GM21390 (cell line): ENCODE data around the gene NCOA4.
"Not testable (repeated sequence)": the region's sequence is repeated elsewhere in the genome, so short reads cannot be mapped to it uniquely, and the experiment has no call there.

Experiments
- ATAC-seq: cut with Tn5 transposase; IDR thresholded peaks from one replicate; pipeline ENCODE4 v1.9.1; 2021; ENCODE audit not compliant: unreplicated experiment

The NCOA4 gene

DNA sequence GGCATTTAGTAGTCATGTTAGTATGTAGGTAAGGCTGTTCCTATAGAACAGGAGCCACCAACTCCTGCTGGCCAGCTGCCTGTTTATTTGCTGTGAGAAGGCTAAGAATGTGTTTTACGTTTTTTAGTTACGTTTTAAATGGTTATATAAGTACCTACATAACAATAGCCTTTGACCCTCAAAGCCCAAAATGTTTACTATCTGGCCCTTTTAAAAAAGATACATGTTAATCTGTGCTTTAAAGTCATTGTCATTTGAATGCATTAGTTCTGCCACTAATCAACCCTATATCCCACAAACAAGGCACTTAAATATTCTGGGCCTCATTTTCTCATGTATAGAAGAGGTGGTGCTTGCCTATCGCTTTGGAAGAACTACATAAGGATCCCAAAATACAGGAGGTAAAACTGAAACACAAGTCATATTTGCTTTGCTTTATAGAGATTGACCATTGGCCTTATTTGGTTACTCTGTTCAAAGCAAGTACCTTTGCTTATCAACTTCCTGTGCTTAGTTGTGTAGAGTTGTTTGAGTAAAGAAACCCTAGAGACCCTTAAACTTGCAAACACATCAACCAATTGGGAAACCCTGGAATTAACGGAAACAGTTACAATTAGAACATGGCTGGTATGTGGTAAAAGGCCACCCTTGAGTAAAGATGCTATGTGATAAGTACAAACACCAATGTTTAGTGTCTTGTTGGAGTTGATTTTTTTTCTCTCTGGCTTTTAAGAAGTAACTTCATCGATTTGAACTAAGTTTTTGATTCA lies 32.2 kb downstream of the NCOA4 start:
- no peak for ATAC-seq

DNA sequence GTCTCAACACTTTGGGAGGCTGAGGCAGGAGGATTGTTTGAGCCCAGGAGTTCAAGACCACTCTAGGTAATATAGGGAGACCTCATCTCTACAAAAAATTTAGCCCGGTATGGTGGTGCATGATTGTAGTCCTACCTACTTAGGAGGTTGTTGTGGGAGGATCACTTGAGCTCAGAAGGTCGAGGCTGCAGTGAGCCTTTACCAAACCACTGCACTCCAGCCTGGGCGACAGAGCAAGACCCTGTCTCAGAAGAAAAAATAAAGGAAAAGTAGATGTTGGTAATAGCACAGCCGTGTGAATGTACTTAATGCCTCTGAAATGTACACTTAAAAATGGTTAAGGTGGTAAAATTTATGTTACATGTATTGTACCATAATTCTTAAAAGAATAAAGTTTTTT lies 32.9 kb downstream of the NCOA4 start:
- no peak for ATAC-seq

DNA sequence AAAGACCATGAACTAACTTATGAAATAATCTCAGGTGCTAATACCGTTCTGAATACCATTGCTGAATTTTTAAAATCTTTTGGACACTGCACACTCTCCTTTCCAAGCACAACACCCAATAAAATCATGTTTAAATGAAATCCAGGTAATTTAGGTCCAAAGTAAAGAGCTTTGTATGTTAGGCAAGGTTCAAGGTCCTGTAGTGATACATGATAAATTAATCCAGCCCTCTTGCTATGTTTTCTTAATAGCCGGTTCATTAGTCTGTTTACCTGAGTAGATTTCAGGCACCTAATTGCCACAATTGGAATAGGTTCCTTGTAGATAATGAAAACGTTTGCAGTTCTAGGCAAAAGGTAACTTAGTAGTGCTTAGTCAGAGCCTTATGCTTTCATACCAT lies 44.8 kb downstream of the NCOA4 start:
- ATAC-seq: not testable (repeated sequence)

DNA sequence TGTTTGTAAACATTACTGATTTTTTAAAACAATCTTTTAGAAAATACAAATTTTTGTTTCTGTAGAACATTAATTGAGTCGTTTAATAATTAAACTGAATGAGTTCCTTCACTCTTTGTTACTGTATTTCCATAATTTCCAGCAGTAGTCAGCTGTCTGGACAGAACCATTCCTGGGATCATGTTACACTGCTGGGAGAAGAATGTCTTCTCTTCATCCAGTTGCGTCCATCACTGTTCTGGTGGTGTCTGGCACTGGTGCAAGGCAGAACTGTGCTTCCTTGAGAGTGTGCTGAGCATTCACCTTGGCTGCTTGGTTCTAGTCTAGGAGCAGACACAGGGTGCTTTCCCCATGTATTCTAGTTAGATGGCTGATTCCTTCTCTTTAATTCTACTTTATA lies 46.0 kb downstream of the NCOA4 start:
- ATAC-seq: not testable (repeated sequence)

DNA sequence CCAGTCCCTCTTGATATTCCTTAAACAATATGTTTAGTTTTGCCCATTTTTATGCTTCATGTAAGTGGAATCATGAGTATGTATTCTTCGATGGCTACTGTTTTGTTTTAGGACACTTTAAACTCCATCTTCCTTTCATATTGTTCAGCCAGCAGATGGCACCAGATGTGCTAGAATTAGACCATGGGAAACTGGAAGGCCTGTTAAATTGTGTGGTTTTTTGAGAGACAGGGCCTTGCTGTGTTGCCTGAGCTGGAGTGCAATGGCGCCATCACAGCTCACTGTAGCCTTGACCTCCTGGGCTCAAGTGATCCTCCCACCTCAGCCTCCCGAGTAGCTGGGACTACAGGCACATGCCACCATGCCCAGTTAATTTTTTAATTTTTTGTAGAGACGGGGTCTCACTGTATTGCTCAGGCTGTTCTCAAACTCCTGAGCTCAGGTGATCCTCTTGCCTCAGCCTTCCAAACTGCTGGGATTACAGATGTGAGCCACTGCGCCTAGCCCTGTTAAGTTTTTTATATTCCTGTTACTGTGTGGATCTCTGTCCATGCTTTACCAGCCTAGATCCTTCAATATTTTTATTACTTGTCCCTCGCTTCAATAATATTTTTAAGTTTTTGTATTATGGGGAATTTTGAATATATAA lies 46.8 kb downstream of the NCOA4 start:
- peak; percentile 54 for ATAC-seq

DNA sequence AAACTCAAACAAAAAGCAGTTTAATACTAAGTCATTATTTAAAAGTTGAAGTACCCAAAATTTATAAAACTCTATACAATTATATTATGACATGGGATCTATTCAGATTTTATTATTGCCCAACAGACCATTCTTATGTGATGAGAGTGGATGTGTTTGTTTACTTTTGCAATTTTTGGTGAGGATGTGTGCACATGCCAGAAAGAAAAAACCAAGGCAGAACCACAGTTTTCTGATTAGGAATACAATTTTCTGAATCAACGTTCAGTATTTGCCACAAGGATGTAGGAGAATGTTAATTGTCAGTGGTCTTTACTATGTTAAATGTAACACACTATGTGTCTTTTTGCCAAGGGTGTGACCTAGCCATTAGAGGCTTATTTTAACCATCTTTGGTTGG lies 49.1 kb downstream of the NCOA4 start:
- ATAC-seq: not testable (repeated sequence)

DNA sequence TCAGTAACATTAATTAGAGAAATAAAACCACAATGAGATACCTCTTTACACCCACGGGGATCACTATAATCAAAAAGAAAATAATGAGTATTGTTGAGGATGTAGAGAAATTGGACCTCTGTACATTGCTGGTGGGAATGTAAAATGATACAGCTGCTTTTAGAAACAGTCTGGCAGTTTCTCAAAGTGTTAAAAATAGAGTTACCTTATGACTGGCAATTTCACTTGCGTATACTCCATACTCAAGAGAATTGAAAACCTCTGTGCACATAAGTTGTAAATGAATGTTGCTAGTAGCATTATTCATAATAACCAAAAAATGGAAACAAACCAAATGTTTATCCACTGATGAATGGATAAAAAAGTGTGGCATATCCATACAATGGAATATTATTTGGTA lies 51.9 kb downstream of the NCOA4 start:
- peak; percentile 88 for ATAC-seq

DNA sequence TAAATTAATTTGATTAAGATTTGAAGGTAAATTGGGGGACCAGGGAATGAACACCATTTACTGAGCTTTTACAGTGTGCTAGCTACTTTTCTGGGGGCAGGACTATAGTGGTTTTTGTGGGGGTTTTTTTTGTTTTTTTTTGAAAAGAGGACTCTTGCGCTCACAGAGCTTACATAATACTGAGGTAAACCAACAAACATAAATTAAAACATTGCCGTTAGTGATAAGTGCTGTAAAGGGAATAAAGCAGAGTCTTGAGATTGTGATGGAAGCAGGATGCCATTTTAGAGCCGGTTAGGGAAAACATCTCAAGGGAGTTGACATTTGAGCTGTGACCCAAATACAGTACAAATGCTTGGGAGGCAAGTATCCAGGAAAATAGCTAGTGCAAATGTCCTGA lies 56.4 kb downstream of the NCOA4 start:
- ATAC-seq: not testable (repeated sequence)

DNA sequence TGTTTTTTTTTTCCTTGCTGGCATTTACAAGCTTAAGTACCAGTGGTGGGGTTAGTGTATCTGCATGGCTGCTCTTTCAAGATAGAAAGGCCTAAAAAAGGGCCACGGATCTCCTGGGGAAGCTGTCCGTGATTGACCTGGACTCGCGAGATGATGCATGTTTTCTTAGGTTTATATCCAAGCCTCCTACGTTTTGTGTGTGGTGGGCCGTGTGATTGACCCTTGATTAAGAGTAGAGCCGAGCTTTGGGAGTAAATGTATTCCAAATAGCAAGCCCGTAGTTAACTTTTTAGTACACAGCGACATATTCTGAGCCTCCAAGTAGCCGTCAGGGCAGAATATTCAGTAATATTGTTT lies 57.6 kb downstream of the NCOA4 start:
- not testable (repeated sequence) for ATAC-seq

DNA sequence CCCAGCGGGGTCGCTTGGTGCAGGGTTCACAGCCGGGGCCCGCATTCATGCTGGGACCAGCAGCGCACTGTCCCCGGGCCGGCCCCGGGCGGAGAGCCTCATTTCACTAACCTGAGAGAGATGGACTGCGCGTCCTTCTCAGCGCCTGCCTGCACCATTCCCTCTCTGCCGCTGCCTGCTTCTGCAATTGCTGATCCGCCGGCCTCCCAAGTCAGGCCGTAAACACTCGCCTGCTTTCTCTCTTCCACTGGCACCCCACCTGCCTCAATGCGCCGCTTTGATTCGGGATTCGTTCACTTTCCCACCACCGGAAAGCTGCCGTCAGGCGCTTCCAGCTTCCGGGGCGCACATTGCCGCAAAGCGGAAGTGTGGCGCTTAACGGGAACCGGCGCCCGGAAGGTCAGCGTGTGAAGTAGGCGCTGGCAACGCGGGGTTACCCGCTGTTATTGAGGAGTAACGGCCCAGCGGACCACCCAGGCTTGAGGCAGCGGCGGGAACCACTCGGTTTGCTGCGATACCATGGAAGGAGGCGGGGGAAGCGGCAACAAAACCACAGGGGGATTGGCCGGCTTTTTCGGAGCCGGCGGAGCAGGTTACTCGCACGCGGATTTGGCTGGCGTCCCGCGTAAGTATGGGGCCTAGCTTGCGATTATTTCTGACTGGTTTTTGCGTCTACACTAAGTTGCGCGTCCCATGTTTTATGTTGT lies 58.2 kb downstream of the NCOA4 start, which contains the start of gene TIMM23:
TSS of gene TIMM23 (plus strand) at position 384 of the 707 bp plus-strand sequence. CDS start at position 520, 136 bp downstream.
- peak; percentile 59 for ATAC-seq

DNA sequence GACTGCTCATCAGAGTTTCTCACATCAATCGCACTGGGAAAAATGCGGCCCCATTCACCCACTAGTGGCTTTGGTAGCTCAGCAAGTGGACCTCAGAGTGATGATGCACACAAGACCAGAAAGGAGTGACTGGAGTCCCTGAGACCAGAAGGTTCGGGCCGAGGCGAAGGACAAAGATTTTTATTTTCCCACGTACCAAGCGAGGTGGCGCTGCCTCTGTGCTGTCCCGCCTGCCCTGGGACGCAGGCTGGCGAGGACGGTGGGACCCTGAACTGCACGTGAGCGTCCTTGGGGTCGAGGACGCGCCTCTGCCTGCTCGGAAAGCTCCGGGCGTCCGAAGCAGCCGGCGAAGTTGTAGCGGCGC lies 58.7 kb downstream of the NCOA4 start:
- peak; percentile 40 for ATAC-seq

DNA sequence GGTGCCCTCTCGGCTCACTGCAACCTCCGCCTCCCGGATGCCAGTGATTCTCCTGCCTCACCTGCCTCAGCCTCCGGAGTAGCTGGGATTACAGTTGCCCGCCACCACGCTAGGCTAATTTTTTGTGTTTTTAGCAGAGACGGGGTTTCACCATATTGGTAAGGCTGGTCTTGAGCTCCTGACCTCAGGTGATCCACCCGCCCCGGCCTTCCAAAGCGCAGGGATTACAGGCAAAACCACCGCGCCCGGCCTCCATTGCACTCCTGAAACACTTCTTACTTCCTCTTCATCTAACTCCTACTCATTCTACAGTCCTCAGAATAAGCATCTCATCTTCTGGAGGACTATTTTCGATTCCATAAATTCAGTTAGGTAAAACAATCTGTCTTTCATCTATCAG lies 59.4 kb downstream of the NCOA4 start:
- ATAC-seq: not testable (repeated sequence)

DNA sequence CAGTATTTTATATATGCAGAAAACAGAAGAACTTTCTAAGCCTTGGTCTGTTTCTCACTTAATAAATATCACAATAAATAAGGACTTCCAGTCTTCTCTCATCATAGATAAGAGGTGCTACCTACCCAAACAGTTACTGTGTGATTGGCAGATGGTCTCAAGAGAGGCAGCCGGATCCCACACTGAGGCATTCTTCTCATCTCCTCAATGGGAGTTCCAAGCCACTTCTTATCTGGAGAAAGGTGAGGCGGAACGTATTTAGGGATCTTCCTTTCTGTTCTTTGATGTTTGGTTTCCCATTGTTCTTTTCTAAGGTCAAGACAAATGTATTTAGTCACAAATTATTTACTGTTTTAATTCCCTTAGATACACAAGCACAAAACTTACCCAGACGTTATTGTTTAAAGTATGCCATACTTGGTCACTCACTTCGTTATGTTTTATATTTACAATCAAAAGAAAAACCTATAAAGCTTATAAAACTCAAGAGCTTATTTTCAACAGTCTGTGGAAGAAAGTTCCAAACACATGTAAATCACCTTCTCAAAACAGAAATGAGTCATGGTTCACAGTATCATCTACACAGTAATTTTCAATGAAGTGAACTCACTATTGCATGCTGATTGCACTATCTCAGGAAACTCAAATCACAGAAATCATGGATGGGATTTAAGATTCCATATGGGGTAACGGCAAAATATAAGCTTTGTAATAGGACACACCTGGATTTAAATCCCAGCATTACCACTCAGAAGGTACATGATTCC lies 67.6 kb downstream of the NCOA4 start:
- ATAC-seq: not testable (repeated sequence)

DNA sequence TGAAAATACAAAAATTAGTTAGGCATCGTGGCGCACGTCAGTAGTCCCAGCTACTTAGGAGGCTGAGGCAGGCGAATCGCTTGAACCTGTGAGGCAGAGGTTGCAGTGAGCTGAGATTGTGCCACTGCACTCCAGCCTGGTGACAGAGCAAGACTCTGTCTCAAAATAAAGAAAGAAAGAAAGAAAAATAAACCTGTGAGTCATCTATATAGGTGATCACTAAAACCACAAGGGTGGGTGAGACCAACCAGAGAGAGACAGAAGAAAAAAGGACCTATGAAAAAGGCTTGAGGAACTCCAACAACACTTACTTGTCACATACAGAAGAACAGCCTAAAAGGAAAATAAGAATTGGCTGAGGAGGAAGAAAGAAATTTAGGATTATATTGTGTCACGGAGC lies 72.5 kb downstream of the NCOA4 start:
- not testable (repeated sequence) for ATAC-seq

DNA sequence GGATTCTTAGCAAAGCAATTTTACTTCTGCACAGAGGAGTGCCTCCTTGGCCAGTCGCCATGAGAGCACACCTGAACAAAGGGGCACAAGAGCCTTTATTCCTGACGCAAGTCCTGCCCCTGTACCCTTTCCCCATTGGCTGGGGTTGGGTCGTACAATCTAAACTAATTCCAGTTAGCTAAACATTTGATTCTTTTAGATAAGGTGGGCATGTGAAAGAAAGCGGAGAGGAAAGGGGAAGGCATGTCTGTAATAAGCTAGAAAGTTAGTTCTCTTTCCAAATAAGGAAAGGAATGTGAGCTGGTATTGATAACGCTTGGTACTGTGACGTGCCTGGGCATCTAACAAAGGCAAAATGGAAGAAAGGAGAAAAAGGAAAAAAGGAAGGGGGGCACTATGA lies 73.8 kb downstream of the NCOA4 start:
- ATAC-seq: not testable (repeated sequence)
